ENCODE results near the gene PARP12. TPM values are rescaled to one million over a fixed set of nuclear protein-coding genes. Genes with fewer than 3 reads are reported as not detected.

Gene PARP12, protein sequence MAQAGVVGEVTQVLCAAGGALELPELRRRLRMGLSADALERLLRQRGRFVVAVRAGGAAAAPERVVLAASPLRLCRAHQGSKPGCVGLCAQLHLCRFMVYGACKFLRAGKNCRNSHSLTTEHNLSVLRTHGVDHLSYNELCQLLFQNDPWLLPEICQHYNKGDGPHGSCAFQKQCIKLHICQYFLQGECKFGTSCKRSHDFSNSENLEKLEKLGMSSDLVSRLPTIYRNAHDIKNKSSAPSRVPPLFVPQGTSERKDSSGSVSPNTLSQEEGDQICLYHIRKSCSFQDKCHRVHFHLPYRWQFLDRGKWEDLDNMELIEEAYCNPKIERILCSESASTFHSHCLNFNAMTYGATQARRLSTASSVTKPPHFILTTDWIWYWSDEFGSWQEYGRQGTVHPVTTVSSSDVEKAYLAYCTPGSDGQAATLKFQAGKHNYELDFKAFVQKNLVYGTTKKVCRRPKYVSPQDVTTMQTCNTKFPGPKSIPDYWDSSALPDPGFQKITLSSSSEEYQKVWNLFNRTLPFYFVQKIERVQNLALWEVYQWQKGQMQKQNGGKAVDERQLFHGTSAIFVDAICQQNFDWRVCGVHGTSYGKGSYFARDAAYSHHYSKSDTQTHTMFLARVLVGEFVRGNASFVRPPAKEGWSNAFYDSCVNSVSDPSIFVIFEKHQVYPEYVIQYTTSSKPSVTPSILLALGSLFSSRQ
- total RNA-seq (2021; fragmentation: NEBNext Ultra II Directional; extraction: Animal tissue kit (Norgen Biotek cat#: 25700)), result 9.0 and 10.6 TPM in 2 replicates
- polyA plus RNA-seq (2011; rRNA removed), result 19.4 and 21.5 TPM in 2 replicates
- 15.6 TPM for polyA plus RNA-seq (2011; cell fraction: cytosol; rRNA removed)
- 29.0 TPM for polyA plus RNA-seq (2011; cell fraction: nucleus; rRNA removed)
- polyA plus RNA-seq (2012, experiment 1 of 2), result 9.9 to 13.6 TPM (median 12.0 TPM) in 4 replicates
- polyA plus RNA-seq (2012, experiment 2 of 2), result 7.7 TPM
- polyA plus RNA-seq (2013, experiment 1 of 2), result 5.4 TPM
- 5.1 TPM for polyA plus RNA-seq (2013, experiment 2 of 2)
- polyA minus RNA-seq (2011; rRNA and poly(A)+ RNA removed), result 14.6 and 21.4 TPM in 2 replicates
- 12.9 TPM for polyA minus RNA-seq (2011; cell fraction: cytosol; rRNA and poly(A)+ RNA removed)
- polyA minus RNA-seq (2011; cell fraction: nucleus; rRNA and poly(A)+ RNA removed), result 12.8 TPM
- long read RNA-seq, experiment 1, partial matches to known transcripts, result 4 of 7 reads
- long read RNA-seq, experiment 1, other reads (novel, unspliced or antisense), result 2 of 7 reads
- long read RNA-seq, experiment 2, result 0 reads

DNA sequence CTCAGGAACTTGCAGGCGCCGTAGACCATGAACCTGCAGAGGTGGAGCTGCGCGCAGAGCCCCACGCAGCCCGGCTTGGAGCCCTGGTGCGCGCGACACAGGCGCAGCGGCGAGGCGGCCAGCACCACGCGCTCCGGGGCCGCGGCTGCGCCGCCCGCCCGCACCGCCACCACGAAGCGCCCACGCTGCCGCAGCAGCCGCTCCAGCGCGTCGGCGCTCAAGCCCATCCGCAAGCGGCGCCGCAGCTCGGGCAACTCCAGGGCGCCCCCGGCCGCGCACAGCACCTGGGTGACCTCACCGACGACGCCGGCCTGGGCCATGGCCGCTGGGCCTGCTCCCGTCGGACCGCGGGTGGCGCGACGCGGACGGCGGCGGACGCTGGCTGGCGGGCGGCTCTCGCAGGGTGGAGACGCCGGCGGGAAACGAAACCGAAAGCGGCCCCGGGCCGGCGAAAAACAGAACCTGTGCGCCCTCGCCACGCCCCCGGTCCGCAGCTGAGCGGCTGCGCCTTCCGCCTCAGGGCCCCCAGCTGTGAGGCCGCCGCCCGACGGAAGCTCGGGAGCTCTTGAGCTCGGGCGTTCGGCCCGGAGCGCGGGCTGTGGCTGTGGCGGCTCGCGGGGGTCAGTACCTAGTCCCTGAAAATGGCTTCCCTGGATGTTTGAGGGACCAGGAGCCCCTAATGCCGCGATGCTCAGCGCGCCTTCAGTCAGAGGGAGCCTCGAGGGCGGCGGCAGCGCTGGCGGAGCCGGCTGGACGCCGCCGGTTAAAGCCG lies at the start of gene PARP12:
PARP12 (minus strand) TSS at position 424 of the 772 bp plus-strand sequence; CDS start at position 320, 104 bp downstream.
- Histone ChIP-seq H3K36me3 (ENCODE audit: control insufficient read depth in 2 of 4, insufficient read depth in 4 of 4, low read length in 3 of 4) (no peaks in the 10 kb centered on the region), H2BK120ac (replicated peaks; ENCODE audit: low read depth, low read length) (no peak within 1 kb of the TSS), H3K9ac (replicated peaks in 1 of 4; ENCODE audit: extremely low read depth in 1 of 4, low read depth in 3 of 4, low read length in 3 of 4) (peak within 1 kb of the TSS; percentile 52 to 88 (median 76); a peak in 6 of 7 replicates), H2AK5ac (ENCODE audit: low read depth, low read length) (peak within 1 kb of the TSS; percentile 82; the same call in 1 of the 2 replicates), H3K23ac (ENCODE audit: insufficient read length) (no peak within 1 kb of the TSS), H3K4me1 (replicated peaks in 1 of 4; ENCODE audit: control insufficient read depth in 3 of 4, insufficient read depth in 4 of 4, low read length in 3 of 4) (peaks cover 0 to 2% (median 0%) of the 10 kb centered on the region in 4 experiments; a peak in 2 of 7 replicates), H4K91ac (replicated peaks; ENCODE audit: insufficient read length, low read length) (no peak within 1 kb of the TSS), H2AFZ (ENCODE audit: low read length) (peak within 1 kb of the TSS; percentile 88; the same call in 1 of the 2 replicates), H3K4ac (replicated peaks; ENCODE audit: insufficient read length, low read depth, low read length) (peak within 1 kb of the TSS; percentile 41), H4K8ac (ENCODE audit: extremely low read depth, insufficient read depth, low read length) (peak within 1 kb of the TSS; percentile 98), H4K20me1 (replicated peaks in 1 of 2; ENCODE audit: control insufficient read depth in 1 of 2, insufficient read depth in 2 of 2, low read length in 2 of 2) (no peaks in the 10 kb centered on the region), H3K23me2 (ENCODE audit: low read depth, low read length) (peaks cover 5% of the 10 kb centered on the region; the same call in 1 of the 2 replicates), H3K9me3 (ENCODE audit: insufficient read depth in 2 of 2, low read depth in 1 of 2, low read length in 1 of 2) (no peaks in the 10 kb centered on the region), H3K4me3 (ENCODE audit: extremely low read depth in 1 of 4, insufficient read depth in 2 of 4, low read depth in 3 of 4, low read length in 4 of 4) (peak within 1 kb of the TSS; percentile 53 to 66 (median 62)), H3K27me3 (replicated peaks in 1 of 4; ENCODE audit: control insufficient read depth in 3 of 4, extremely low read depth in 1 of 4, insufficient read depth in 3 of 4, low read length in 3 of 4) (peaks cover 0 to 29% (median 24%) of the 10 kb centered on the region in 4 experiments; a peak in 6 of 7 replicates), H3K79me2 (ENCODE audit: control insufficient read depth in 1 of 2, insufficient read depth in 2 of 2, low read length in 2 of 2) (no peaks in the 10 kb centered on the region), H4K5ac (ENCODE audit: insufficient read length, low read depth, low read length) (no peak within 1 kb of the TSS), H2BK20ac (ENCODE audit: low read length) (no peak within 1 kb of the TSS), H2BK5ac (ENCODE audit: low read depth, low read length) (no peak within 1 kb of the TSS), H3K27ac (ENCODE audit: low read depth, low read length) (no peak within 1 kb of the TSS), H2BK15ac (ENCODE audit: low read length) (no peak within 1 kb of the TSS), H3K14ac (ENCODE audit: insufficient read length) (no peak within 1 kb of the TSS), H3K56ac (replicated peaks; ENCODE audit: insufficient read length, low read depth, low read length) (no peak within 1 kb of the TSS), H2BK12ac (ENCODE audit: low read depth, low read length) (peak within 1 kb of the TSS; percentile 39; the same call in 1 of the 2 replicates), H3K4me2 (ENCODE audit: insufficient read depth in 1 of 2, low read depth in 2 of 2, low read length in 2 of 2) (peak within 1 kb of the TSS; percentile 68 to 77), H3K79me1 (ENCODE audit: low read depth, low read length) (no peaks in the 10 kb centered on the region), H3K18ac (ENCODE audit: extremely low read depth, low read length) (peak within 1 kb of the TSS; percentile 60)
- WGBS, 2 experiments (ENCODE audit: extremely low coverage in 1 of 2, insufficient coverage in 1 of 2, insufficient read length in 1 of 2, insufficient replicate concordance in 2 of 2, low coverage in 1 of 2, low lambda C conversion rate in 2 of 2, missing lambda C conversion rate in 1 of 2), result 3% methylated on average over 59 of the region's 106 CpGs; no CpG with 5 or more reads in 1 of the 2 experiments
- DNase-seq (ENCODE audit: low read depth in 1 of 2, low spot score in 2 of 2), result peak; percentile 31 to 88
- ChIA-PET POLR2A (ENCODE audit: partially characterized antibody) (interaction anchor here (0.6 to 1.2 kb wide), 3 partner anchors 18 to 335 kb away, joined by 3 to 4 read pairs (median 4); partner anchors contain the start of gene SLC37A3), CTCF (ENCODE audit: partially characterized antibody) (interaction anchor here (1.3 kb wide), 1 partner anchor 17 kb away, joined by 4 read pairs; no protein-coding TSS in a partner anchor)
- no peak for FAIRE-seq
- TF ChIP-seq SRF (IDR thresholded peaks at IDR 0.05; ENCODE audit: low read depth, low read length) (no peak), NRF1 (IDR thresholded peaks at IDR 0.05; ENCODE audit: low read depth, low read length) (no peak)

All from H1 (cell line).